Skeletal muscle satellite cell (primary cell): ENCODE results near the gene APBB2.
A peak's percentile ranks its signal among the peaks of the same experiment; 100 is the strongest.

ENCODE experiments used
- H3K27me3 ChIP-seq: 2 replicates; pipeline ENCODE4 v1.7.0; 2013; ENCODE audit warnings: low read length; ENCODE audit not compliant: control insufficient read depth, insufficient read depth
- H3K36me3 ChIP-seq: 2 replicates; pipeline ENCODE4 v1.7.0; 2013; ENCODE audit warnings: mild to moderate bottlenecking, control low read depth, low read length; ENCODE audit not compliant: insufficient read depth
- H3K4me1 ChIP-seq: 2 replicates; pipeline ENCODE4 v1.7.0; 2013; ENCODE audit warnings: low read length; ENCODE audit not compliant: control insufficient read depth, insufficient read depth
- H3K4me2 ChIP-seq: 2 replicates; pipeline ENCODE4 v1.7.0; 2013; ENCODE audit warnings: mild to moderate bottlenecking, low read length
- H3K4me3 ChIP-seq: 2 replicates; pipeline ENCODE4 v1.7.0; 2013; ENCODE audit warnings: low read length
- H3K9ac ChIP-seq: 2 replicates; pipeline ENCODE4 v1.7.0; 2013; ENCODE audit warnings: mild to moderate bottlenecking, low read depth, low read length, moderate library complexity
- H3K9me3 ChIP-seq: replicated peaks from 2 replicates; pipeline ENCODE4 v1.7.0; 2013; ENCODE audit warnings: mild to moderate bottlenecking, control low read depth, low read length

APBB2 gene

DNA sequence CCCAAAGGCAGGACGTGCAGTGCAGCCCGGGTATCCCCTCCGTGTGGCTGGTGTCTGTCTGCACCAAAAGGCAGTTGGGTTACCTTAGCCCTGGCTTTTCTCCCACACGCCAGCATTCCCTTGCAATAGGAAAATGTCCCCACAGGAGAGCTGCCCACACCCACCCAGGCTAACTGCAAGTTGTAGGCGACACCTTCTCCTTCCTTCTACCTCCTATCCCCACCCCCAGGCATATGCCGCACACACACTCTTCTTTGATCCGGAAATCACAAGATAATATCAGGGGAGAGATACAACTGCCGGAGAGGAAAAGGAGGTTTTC is 444 bp upstream of the APBB2 start:
- Histone ChIP-seq H3K4me1 (peaks cover 32% of the 10 kb centered on the region), H3K4me3 (peak overlapping the region; percentile 52), H3K4me2 (peak overlapping the region; percentile 75), H3K36me3 (no peaks in the 10 kb centered on the region), H3K27me3 (no peaks in the 10 kb centered on the region), H3K9me3 (no peaks in the 10 kb centered on the region), H3K9ac (peak overlapping the region; percentile 34)

DNA sequence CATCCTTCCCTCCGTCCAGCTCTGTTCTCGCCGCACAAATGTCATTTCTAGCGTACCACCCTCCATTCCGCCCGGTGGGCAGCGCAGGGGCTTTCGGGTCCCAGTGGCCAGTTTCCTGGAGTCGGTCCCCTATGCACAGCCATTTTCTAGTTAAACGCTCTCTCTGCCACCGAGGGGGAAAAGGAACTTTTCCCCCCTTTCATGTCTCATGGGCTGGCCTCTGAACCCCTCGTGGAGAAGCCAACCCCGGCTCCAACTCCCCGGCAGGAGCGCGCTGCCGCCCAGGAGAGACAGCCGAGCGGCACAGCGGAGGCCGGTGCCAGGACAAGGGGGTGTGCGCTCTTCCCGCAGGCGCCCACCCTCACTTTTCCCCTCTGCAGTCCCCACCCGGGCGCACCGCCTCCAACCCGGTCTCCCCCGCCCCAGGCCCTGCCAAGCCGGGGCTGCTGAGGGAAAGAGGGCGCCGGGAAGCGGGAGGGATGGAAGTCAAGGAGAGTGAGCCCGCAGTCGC is 662 bp downstream of the APBB2 start:
- Histone ChIP-seq H3K4me3 (peak overlapping the region; percentile 98), H3K36me3 (no peaks in the 10 kb centered on the region), H3K4me2 (peak overlapping the region; percentile 79), H3K27me3 (no peaks in the 10 kb centered on the region), H3K4me1 (peaks cover 44% of the 10 kb centered on the region), H3K9ac (peak overlapping the region; percentile 92), H3K9me3 (no peaks in the 10 kb centered on the region)

DNA sequence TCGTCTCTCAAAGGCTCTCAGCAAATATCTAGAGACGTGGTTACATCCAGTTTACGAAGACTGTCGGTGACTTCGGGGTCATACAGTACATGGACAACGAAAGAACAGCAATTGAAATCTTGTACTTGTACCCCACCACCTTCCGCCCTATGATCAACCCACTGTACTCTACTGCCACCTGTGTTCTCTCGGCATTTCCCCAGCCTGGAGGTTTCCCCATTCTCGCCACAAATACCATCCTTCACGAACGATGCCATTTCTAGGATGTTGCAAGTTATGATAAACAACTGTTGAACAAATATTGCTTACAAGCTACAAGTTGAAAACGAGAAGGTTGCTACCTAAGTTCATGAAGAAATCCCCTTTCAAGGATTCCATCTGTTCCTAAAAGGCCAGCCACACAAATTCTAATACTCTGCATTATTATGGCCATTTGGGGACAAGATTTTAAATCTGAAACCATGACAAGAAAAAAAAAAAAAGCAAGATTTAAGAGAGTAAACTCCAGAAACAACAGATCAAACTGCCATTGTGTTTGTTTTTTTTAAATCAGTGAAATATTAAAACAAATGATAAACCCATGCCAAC is 1.6 kb downstream of the APBB2 start:
- no peaks in the 10 kb centered on the region for H3K36me3 ChIP-seq
- H3K9me3 ChIP-seq: no peaks in the 10 kb centered on the region
- H3K27me3 ChIP-seq: no peaks in the 10 kb centered on the region
- peaks cover 53% of the 10 kb centered on the region for H3K4me1 ChIP-seq
- H3K9ac ChIP-seq: peak overlapping the region; percentile 92
- peak overlapping the region; percentile 79 for H3K4me2 ChIP-seq
- H3K4me3 ChIP-seq: peak overlapping the region; percentile 98

DNA sequence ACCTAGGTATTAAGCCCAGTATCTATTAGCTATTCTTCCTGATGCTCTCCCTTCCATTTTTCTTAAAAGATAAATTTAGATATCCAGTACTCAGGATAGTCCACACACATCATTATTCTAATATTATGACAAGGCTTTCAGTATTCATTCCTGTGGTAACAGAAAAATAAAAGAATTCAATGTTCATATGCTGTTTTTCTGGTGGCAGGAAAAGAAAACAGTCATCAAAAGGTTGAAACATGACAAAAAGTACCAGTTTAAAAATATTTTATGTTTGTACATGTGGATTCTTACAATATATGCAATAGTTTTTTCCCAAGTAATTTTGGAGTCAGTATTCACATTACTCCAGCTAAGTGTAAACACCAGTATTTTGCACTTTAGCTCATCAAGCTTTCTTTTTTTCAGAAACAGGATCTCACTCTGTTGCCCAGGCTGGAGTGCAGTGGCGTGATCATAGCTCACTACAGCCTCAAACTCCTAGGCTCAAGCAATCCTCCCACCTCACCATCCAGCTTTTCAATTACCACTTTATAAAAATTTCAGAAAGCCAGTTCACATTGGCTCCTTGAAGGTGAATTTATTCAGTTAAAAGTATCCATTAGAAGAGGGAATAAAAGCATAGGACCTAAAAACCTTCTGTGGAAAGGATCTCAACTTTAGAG is 2.3 kb downstream of the APBB2 start:
- peak overlapping the region; percentile 79 for H3K4me2 ChIP-seq
- peaks cover 58% of the 10 kb centered on the region for H3K4me1 ChIP-seq
- peak overlapping the region; percentile 98 for H3K4me3 ChIP-seq
- H3K27me3 ChIP-seq: no peaks in the 10 kb centered on the region
- no peaks in the 10 kb centered on the region for H3K36me3 ChIP-seq
- peak overlapping the region; percentile 92 for H3K9ac ChIP-seq
- H3K9me3 ChIP-seq: no peaks in the 10 kb centered on the region

DNA sequence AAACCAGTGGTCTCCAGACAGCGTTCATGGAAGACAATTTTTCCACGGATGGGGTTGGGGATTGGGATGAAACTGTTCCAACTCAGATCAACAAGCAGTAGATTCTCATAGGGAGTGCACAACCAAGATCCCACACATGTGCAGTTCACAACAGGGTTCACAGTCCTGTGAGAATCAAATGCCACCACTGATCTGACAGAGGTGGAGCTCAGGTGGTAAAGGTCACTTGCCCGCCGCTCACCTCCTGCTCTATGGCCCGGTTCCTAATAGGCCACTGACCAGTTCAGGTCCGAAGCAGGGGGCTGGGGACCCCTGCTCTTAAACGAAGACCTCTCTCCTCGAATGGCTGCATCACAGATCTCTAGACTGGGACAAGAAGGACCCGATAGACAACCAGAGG is 4.4 kb downstream of the APBB2 start:
- no peak overlapping the region for H3K4me3 ChIP-seq
- peak overlapping the region; percentile 64 for H3K4me2 ChIP-seq

DNA sequence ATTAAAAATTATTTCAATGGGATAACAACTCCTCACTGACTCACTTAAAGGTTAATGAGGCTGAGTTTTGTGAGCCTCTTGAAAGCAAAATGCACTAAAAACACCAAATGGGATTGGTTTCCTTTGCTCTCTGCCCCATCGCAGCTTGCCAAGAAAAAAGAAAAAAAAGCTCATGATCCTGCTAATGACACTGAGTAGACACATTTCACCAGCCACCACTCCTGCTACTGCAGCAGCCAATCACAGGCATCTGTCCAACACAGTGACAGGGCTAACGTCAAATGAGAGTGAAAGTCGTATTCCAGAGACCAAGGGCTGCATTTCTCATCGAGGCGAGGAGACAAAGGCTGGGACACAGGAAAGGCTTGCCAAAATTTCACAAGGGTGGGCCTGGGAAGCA is 5.2 kb downstream of the APBB2 start:
- peak overlapping the region; percentile 26 for H3K4me3 ChIP-seq
- no peaks in the 10 kb centered on the region for H3K27me3 ChIP-seq
- peak overlapping the region; percentile 47 for H3K9ac ChIP-seq
- H3K4me2 ChIP-seq: peak overlapping the region; percentile 64
- no peaks in the 10 kb centered on the region for H3K9me3 ChIP-seq
- H3K36me3 ChIP-seq: peaks cover 5% of the 10 kb centered on the region
- H3K4me1 ChIP-seq: peaks cover 72% of the 10 kb centered on the region

More for the DNA sequence above, 4.4 kb downstream of the APBB2 start:
- H3K36me3 ChIP-seq: peaks cover 5% of the 10 kb centered on the region
- H3K4me1 ChIP-seq: peaks cover 68% of the 10 kb centered on the region
- H3K27me3 ChIP-seq: no peaks in the 10 kb centered on the region
- no peaks in the 10 kb centered on the region for H3K9me3 ChIP-seq
- H3K9ac ChIP-seq: no peak overlapping the region

DNA sequence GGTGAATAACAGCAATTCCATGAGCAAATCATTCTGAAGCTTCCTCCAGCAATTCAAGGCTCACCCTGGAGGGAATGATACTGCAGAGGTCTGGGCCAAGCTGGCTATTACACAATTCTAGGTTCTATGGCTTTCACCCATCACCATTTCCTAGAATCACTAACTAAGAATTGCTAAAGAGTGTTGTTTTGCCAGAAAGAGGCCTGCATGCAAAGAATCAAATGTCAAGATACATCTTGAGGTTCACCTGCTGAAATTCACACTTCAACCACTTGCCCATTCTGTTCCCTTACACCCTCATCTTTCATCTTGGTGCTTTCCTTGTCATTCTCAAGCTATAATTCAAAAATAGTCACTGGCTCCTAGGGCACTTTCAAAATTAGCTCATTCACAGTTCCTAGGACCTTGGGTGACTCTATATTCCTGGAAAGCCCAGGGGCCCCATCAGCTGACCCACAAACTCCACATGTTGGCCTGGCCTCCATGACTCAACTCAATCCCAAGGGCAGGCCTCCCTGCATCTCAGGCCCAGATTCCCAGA is 7.0 kb downstream of the APBB2 start:
- H3K4me2 ChIP-seq: no peak overlapping the region
- H3K27me3 ChIP-seq: no peaks in the 10 kb centered on the region
- H3K4me3 ChIP-seq: no peak overlapping the region
- H3K9me3 ChIP-seq: no peaks in the 10 kb centered on the region
- no peak overlapping the region for H3K9ac ChIP-seq
- peaks cover 5% of the 10 kb centered on the region for H3K36me3 ChIP-seq
- peaks cover 90% of the 10 kb centered on the region for H3K4me1 ChIP-seq

DNA sequence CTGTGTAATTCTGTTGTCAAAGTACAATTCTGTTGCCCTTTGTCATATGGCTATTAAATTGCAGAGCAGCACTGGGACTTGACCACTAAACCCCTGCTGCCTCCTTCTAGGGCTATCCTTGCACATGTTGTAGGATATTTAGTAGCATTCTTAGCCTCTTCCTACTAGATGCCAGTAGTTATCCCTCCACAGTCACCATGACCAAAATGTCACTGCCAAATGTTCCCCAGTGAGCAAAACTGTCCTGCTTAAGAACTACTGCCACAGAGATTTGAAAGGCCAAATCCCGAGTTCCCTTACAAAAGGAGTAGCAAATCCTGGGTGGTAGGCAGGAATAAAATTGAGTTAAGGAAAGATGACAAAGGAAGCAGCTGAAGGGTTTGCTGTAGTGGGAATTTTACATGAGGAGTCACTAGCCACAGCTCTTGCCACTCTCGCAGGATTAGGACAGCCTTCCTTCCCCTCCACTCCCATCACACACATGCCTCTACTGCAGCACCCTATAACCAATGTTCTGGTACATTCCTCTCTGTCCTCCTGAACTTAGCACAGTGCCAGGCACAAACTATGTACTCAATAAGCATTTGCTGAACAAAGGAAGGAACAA is 8.4 kb downstream of the APBB2 start:
- Histone ChIP-seq H3K27me3 (no peaks in the 10 kb centered on the region), H3K36me3 (peaks cover 5% of the 10 kb centered on the region), H3K9ac (no peak overlapping the region), H3K4me3 (no peak overlapping the region), H3K9me3 (no peaks in the 10 kb centered on the region), H3K4me1 (peaks cover 94% of the 10 kb centered on the region), H3K4me2 (peak overlapping the region; percentile 70)

DNA sequence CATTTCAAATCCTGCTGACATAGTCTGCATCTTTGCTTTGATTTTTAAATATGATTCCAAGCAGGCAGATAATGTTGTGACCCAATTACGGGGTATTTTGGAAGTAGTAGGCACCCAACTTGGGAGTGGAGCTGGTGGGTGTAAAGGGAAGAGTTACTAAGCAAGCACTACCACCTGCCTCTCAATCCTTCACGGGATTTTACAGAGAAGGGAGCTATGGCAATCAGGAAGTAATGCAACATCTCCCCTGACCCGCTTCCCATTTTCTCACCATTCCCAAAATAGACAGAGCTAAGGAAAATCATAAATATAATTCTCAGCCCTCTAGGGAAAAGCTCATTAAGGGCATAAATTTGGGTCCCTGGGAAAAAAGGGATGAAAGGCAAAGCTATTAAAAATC is 9.2 kb downstream of the APBB2 start:
- no peaks in the 10 kb centered on the region for H3K27me3 ChIP-seq
- H3K4me3 ChIP-seq: peak overlapping the region; percentile 15
- peaks cover 100% of the 10 kb centered on the region for H3K4me1 ChIP-seq
- peaks cover 5% of the 10 kb centered on the region for H3K36me3 ChIP-seq
- peak overlapping the region; percentile 44 for H3K9ac ChIP-seq
- H3K4me2 ChIP-seq: peak overlapping the region; percentile 70
- no peaks in the 10 kb centered on the region for H3K9me3 ChIP-seq

DNA sequence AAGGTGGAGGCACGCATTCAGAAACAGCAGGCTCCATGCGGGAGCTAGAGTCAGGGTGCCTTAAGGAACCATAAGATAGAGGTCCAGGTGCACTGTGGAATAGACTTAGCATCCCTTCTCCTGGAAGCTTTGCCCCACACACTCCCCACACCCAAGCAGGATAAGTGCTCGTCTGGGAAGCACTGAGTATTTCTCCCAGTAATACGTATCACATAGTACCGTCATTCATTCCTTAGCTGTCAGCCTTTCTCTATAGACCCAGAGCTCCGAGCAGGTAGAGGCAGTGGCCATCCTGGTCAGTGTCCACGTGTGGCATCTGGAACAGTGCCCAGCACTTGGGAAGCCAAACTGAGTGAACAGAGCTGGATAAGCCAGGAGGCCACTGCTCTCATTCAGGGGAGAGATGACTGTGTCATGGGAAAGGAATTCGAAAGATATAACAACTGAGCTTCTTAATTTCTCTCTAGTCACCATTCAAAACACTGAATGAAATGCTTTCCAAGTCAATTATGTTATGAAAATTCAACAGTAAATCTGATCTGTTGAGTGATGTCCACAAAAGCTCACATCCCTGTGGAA is 9.9 kb downstream of the APBB2 start:
- Histone ChIP-seq H3K36me3 (peaks cover 5% of the 10 kb centered on the region), H3K4me3 (peak overlapping the region; percentile 15), H3K4me2 (peak overlapping the region; percentile 70), H3K27me3 (no peaks in the 10 kb centered on the region), H3K9ac (peak overlapping the region; percentile 75), H3K4me1 (peaks cover 100% of the 10 kb centered on the region), H3K9me3 (no peaks in the 10 kb centered on the region)

DNA sequence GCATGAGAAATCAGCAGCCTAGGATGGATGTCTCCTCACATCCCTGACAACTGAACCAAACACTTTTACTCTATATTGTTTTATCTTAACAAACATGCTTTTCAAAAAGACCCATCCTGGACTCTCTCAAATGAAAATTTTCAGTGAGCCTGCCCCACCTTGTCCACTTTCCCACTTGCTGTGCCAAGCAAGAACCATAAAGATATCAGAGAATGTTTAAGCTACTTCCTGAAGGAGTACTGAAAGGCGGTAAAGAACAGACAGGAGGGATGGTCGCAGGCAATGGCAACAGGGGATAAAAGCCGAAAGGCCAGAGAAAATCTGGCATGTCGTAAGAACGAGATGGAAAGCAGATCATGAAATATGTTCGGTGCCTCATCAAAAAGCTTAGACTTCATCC is 10.5 kb downstream of the APBB2 start:
- peak overlapping the region; percentile 75 for H3K9ac ChIP-seq
- peaks cover 100% of the 10 kb centered on the region for H3K4me1 ChIP-seq

More for the DNA sequence above, 10.5 kb downstream of the APBB2 start:
- Histone ChIP-seq H3K36me3 (peaks cover 5% of the 10 kb centered on the region), H3K9me3 (no peaks in the 10 kb centered on the region), H3K4me3 (peak overlapping the region; percentile 8), H3K4me2 (peak overlapping the region; percentile 70), H3K27me3 (no peaks in the 10 kb centered on the region)
